HL-60/S4 (cell line): ENCODE results near the gene OTOR.

Experiments used
- in situ Hi-C: fragments of 300-500 bp; cut with MboI; formaldehyde crosslinking; loops from 2 replicates; pipeline ENCODE4 v1.14.3; 2022; ENCODE audit warnings: low sequenced_read_pairs

OTOR gene

GRCh38 chr20:16748308-16748900, at the start of gene OTOR:
OTOR (plus strand) TSS chr20:16748358; CDS start chr20:16748402, 44 bp downstream.
- in situ Hi-C loops: no loop called here

- in situ Hi-C loops: no loop called here
Measured at GRCh38 chr20:16699293-16699692, 48.9 kb upstream of the OTOR start.

- in situ Hi-C loops: no loop called here
Measured at GRCh38 chr20:16701296-16701695, 46.9 kb upstream of the OTOR start.

GRCh38 chr20:16703570-16703969, 44.6 kb upstream of the OTOR start:
- in situ Hi-C loops: no loop called here

- in situ Hi-C loops: no loop called here
Measured at GRCh38 chr20:16707674-16708073, 40.5 kb upstream of the OTOR start.

GRCh38 chr20:16708602-16709001, 39.6 kb upstream of the OTOR start:
- in situ Hi-C loops: no loop called here

GRCh38 chr20:16709017-16709416, 39.1 kb upstream of the OTOR start:
- in situ Hi-C loops: no loop called here

GRCh38 chr20:16710781-16711180, 37.4 kb upstream of the OTOR start:
- in situ Hi-C loops: no loop called here

- in situ Hi-C loops: no loop called here
Measured at GRCh38 chr20:16711661-16712258, 36.4 kb upstream of the OTOR start.

GRCh38 chr20:16712511-16712947, 35.6 kb upstream of the OTOR start:
- in situ Hi-C loops: no loop called here

- in situ Hi-C loops: no loop called here
Measured at GRCh38 chr20:16713066-16713465, 35.1 kb upstream of the OTOR start.

- in situ Hi-C loops: no loop called here
Measured at GRCh38 chr20:16714242-16714641, 33.9 kb upstream of the OTOR start.

GRCh38 chr20:16714751-16715150, 33.4 kb upstream of the OTOR start:
- in situ Hi-C loops: no loop called here

GRCh38 chr20:16719421-16719820, 28.7 kb upstream of the OTOR start:
- in situ Hi-C loops: no loop called here

- in situ Hi-C loops: no loop called here
Measured at GRCh38 chr20:16729080-16729479, 19.1 kb upstream of the OTOR start.

- in situ Hi-C loops: no loop called here
Measured at GRCh38 chr20:16729565-16730460, 18.3 kb upstream of the OTOR start, which contains the start of gene SNRPB2. SNRPB2 (plus strand) TSS chr20:16730026; CDS start chr20:16731703, 1,677 bp downstream.

- in situ Hi-C loops: no loop called here
Measured at GRCh38 chr20:16732506-16733152, 15.5 kb upstream of the OTOR start.

GRCh38 chr20:16740365-16741072, 7.6 kb upstream of the OTOR start:
- in situ Hi-C loops: no loop called here

GRCh38 chr20:16744178-16744807, 3.9 kb upstream of the OTOR start:
- in situ Hi-C loops: no loop called here

- in situ Hi-C loops: no loop called here
Measured at GRCh38 chr20:16745204-16745603, 3.0 kb upstream of the OTOR start.
